Right renal pelvis (tissue), 4 donors: ENCODE measurements around the gene BARHL2. TPM values are rescaled to one million over a fixed set of nuclear protein-coding genes. Genes with fewer than 3 reads are reported as not detected.

Experiments used
- DNase-seq, 4 donors: peaks; one replicate each; pipeline ENCODE4 v3.0.0-alpha.2; 2013; ENCODE audit warnings: low read depth in 4 of 4, low spot score in 3 of 4, missing footprints in 1 of 4
- polyA plus RNA-seq, 4 donors: library from polyadenylated mRNA; unstranded; fragments of 120-200 nt; gene quantifications; one replicate each; pipeline ENCODE4 v1.2.1, GENCODE V29; 2013; ENCODE audit not compliant: insufficient read length in 4 of 4

BARHL2 gene
- polyA plus RNA-seq, 4 donors = 0.04 TPM; not detected in 3

DNA sequence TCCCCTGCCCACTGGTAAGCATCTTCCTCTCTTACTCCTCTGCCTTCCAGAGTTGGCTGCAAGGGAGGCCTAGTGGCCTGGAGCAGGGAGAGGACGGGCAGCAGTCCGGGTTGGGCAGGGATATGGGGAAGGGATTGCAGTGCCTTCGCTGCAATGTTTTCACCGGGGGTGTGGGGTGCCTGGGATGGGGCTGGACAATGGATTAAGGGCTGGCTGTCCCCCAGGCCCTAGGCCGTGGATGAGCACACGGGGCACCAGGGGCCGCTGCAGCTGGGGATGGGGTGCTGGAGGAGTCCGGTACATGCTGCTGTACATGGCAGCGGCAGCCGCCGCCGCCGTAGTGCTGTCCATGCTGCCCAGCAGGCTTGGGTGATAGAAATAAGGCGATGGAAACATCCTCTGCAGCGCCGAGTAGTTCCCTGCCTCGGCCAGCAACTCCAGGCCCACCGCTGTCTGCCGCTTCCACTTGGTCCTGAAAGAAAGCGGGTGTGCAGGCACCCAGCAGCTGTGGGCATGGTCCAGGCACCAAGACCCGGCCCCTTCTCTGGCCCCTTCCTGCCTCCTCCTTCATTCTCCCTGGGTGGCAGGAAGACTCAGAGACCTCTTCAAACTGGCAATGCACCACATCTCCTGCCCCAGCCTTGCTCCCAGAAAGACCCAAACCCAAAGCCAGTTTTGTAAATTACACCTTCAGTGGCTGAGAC, 4.8 kb downstream of the BARHL2 start:
- DNase-seq = no peak

DNA sequence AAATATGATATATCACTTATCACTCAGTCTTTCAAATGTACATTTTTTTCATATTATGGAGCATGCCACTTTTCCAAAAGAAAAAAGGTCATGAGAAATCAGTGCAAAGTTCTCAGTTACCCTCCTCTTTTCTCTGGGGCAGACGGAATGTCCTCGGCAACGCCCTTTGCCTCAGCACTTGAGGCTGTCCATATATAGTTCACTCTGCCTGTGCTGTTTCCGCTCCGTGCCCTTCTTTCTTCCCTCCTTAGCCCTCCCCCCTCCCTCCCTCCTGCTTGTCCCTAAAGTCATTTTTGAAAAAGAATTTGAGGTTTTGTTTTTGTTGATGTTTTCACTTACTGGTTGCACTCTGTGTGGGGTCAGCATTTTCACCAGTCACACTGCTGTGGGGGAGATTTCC, 5.4 kb downstream of the BARHL2 start:
- DNase-seq = no peak

DNA sequence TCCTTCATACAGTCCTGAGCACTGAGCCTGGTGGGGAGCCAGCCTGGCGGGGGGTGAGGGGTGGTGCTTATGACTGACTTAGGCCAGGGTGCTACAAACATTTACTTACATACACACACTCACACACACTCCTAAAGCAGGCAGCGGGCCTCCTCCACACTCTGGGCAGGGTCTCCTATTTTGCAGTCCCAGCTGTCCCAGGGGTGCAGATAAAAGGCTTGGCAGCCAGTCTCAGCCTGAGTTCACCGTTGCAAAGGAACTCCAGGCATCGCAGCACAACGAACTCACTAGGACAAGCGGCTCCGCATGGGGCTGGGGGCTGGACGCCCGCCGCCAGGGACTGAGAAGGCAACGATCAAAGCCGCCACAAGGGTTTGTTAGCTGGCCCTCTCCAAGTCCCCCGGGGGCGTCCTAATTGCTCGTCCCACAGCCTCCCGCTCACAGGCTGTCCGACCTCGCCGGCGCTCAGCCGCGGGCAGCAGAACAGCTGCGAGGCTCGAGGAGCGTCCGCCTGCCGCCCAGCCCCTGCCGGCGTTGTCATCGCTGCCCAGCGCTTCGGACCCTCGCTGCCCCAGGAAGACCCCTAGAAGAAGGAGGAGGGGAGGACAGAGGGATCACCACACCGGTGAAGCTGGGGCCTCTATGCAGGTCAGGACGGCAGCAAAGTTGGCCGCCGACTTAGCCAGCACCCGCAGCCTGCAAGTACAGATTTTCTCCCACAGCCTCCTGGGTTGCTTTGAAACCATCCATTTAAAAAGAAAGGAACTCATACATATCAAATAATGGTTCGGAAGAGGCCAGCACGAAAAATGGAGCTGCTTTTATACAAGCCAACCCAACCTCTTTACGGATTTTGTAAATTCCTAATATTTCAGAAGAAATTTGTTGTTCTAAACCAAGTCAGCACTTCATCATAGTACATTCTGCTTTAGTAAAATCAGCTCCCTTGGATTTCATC, 6.2 kb downstream of the BARHL2 start:
- DNase-seq = no peak

DNA sequence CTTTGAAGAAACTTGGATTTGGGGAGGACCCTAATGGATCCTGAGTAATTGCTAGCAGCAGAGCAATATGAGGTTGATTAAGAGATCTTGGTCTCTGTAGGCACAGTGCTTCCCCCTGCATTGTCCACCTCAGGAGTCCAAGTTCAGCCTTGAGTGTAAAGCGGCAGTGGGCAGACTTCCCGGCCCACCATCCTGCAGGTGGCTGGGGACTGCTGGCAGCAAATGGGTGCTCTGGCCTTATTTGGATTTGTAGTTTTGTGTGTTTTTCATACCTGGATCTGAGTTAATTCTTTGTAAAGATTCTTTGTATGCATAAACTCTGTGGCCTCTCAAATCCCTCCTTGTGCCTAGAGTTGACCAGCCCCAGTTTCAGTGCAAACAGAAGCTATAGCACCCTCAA, 7.6 kb downstream of the BARHL2 start:
- DNase-seq = no peak

DNA sequence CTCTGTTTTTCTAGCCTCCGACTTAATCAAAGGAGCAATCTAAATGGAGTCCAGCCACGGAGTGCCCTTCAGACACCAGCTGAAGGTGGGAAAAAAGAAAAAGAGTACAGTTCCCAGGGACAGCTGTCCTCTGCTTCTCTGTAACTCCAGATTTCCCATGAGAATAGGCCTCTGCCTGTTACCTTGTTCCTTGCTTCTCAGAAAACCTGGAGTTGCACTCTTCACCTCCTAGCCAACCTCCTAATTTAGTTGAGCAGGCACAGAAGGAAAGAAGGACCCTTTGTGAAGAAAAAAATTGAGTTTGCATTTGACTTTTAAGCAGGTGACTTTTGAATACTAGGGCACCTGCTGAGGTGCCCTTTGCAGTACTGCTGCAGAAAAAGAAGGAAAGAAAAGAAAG, 8.3 kb downstream of the BARHL2 start:
- no peak for DNase-seq

DNA sequence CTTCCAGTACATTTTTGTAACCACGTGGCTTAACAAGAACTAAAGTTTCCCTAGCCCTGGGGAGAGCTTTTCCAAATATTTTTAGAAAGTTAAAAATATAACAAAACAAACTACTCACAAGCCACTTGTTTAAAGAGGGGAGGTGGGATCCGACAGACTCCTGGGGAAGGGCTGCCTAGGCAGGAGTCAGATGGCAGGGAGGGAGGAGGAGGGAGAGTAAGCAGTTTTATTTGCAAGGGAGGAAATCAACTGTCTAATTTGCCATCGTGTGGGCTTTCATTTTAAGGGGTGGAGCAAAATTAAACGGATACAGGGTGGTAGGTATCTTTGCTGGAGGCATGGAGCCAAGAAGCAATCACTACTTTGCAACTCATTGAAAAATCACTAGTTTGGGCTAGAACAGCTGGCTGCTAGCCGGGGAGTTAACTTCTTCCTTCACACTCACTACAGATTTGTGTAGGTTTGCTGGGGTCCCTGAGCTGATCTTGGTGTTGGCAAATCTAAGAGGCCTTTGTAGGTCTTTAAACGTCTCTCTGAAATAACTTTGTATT, 8.8 kb downstream of the BARHL2 start:
- no peak for DNase-seq

DNA sequence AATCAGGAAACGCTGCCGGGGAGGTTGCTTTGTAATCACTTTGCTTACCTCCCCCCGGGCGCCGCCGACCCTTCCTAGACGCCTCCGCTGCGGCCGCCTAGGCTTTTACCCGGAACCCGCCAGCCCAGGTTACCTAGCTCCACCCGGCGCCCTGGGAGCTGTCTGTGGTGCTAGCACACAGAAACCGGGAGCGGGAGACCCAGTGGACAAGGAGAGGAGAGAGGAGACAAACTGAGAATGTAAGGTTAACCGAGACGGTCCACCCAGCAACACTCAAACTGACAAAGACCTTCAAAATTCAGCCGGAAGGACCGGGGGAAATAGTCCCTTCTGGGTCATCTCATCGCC, 9.8 kb downstream of the BARHL2 start:
- no peak for DNase-seq

DNA sequence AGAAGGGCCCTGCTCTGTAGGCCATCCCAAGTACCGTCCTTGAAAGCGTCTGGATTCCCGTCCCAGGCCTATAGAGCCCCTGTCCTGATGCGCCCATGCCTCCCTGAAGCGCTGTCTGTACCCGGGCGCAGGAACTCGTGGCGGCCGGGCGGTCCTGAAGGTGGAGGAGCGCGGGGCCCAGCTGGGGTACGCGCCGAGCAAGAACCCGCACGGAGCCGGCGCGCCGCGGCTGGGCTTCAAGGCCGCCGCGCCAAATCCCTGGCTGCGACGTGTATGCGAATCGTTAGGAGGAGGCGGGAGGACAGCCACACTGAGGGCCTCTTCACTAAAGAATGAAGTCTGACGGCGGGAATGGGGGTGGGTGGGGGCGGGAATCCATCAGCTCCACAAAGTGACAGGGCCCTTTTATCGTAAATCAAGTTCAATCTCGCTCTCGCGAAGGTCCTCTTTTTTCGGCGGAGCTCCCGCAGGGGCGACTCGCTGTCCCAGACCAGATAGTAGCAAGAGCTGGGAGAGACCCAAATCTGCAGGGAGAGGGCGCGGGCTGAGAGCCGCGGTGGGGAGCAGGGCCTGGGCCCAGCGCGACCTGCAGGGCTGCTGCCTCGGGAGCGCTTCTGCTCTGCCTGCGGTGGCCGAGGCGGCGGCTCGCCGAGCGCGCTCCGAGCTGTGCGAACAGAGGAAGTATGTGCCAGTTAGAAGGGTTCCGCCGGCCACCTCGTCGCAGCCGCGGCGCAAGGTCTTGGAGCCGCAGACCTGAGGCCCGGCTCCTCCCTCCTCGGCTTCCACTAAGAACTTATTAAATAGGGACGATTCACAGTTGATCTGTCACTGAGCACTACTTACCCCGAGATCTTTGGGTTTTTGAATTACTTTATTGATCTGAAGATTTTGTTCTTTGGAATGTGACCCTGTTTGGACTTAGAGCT, 10.4 kb downstream of the BARHL2 start:
- DNase-seq = no peak

DNA sequence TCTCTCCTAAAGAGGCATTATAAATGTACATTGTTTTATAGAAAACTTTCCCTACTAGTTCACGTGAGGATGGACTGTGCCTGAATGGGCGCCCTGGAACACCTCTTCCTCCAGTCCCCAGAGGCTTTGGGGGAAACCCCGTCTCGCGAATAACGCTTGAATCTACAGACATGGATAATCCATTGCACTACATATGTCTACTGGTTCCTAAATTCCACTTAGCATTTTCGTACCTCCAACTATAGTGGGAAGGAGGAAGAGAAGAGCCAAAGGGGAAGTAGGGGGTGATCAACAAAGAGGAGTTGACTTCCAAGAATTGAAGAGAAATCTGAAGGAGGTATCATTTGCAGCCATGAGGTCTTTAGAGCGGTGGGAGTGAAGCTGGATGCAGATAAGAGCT, 11.1 kb downstream of the BARHL2 start:
- DNase-seq = no peak

DNA sequence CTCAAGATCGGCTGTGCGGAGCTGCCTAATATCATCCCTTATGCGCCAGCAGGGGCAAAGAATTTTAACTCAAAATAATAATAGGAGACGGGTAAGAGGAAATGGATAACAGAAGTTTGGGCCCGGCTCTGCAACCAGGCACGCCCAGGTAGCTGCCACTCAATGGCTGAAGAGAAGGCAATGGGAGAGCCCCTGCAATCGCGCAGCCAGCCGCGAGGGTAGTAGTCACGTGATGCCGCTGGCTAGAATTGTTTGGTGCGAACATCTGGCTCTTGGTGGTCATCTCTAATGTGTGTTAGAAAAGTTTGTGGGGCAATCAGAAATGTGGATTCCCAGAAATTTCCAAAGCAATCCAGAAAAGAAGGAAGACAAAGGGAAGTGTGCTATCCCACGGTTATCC, 12.3 kb downstream of the BARHL2 start:
- DNase-seq = no peak

DNA sequence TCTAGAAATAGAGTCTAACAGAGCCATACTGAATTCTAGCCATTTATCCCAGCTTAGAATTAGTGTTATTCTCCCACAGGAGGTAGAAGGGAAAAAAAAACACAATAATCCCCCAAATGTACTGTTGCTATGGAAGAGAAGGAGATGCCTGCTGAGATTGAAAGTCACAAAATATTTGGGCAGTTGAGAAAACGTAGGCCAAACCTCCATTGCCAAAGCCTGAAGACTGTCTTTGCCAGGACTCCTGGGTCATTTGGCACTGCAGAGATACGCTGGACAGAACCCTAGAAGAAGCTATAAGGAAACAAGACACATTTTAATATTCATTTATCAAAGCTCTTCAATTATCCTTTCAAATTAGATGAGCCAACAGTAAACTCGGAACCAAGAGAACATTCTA, 22.3 kb downstream of the BARHL2 start:
- no peak for DNase-seq

DNA sequence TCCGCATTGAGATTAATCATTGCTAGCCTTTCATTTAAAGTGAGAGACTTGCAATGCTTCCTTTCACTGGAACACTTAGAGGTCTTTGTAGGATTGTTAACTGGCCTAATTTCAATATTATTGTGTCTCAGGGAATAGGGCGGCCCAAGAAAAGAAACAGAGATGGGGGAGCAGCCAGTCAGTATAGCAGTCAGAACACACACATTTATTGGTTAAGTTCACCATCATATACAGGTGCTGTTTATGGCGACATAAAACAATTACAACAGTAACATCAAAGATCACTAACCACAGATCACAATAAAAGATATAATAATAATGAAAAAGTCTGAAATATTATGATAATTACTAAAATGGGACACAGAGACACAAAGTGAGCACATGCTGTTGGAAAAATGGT, 29.4 kb downstream of the BARHL2 start:
- DNase-seq = no peak

DNA sequence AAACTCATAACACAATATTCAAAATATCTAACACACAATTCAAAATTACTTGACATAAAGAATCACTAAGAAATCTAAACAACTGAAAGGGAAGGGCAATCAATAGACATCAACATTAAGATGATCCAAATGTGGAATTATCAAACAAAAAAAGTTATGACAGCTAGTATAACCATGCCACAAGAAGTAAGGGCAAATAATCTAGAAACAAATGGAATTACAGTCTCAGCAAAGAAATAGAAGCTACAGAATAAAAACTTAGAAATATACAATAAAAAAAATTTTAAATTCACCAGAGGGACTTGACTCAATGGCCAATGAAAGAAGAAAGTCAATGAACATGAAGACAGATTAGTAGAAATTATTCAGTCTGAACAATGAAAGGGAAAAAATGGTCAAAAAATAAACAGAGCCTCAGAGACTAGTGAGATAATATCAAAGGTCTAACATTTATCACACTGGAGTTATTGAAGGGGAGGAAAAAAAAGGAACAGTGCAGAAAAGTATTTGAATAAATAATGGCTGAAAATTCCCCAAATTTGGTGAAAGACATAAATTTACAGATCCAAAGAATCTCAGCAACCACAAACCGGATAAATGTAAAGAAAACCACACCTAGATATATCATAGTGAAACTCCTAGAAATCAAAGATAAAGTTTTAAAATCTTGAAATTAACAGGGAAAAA, 41.8 kb downstream of the BARHL2 start:
- no peak for DNase-seq

DNA sequence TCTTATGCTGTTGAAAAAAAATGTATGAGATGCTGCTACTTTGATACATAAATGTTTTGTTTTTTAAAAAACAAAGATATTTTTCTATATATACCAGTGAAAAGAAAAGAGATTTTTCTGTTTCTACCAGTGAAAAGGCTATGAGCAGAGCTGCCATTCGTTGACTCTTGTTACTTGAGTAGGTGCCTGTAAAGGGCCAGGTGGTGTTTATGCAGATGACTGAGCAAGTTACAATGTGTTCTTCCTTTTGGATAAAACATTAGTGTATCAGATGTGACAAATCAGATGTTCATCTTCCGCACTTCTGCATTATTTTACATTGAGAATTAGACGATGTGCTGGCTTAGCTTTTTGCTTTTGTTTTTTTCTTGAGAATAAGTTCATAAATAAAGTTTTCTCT, 45.4 kb downstream of the BARHL2 start:
- DNase-seq = no peak

DNA sequence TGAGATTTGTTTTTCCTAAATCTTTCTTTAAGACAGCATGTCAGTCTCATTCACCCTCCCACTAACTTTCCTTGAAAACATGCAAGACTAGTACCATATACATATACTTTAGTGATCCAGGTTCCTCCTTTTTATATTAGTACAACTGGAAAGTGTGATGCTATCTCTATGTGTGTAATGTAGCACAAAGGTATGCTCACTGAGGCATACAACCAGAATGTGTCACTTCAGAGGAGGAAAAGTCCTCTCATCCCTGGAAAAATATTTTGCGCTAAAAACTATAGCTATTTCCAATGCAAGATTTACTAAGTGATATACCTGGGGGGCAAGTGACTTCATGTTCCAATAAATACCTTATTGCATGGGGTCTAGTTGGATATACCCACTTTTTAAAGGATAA, 45.9 kb downstream of the BARHL2 start:
- DNase-seq = no peak
